A172 (cell line): ENCODE measurements around the gene MAP2K6. TPM values are rescaled to one million over a fixed set of nuclear protein-coding genes. Genes with fewer than 3 reads are reported as not detected.
A peak's percentile ranks its signal among the peaks of the same experiment; 100 is the strongest.

ENCODE experiments used
- DNase-seq: peaks from one replicate; pipeline ENCODE4 v3.0.0-alpha.2; 2015; ENCODE audit warnings: low spot score
- total RNA-seq: library from RNA; depleted of rRNA; stranded (reverse); fragments of >200 nt; shearing (Covaris generic); gene quantifications from 2 replicates; pipeline ENCODE4 v1.2.3, GENCODE V29; 2014

The MAP2K6 gene
- total RNA-seq, 1 experiment from 2014 or later, result 1.1 TPM

GRCh38 chr17:69535016-69535570 is 120.6 kb downstream of the MAP2K6 start:
- DNase-seq, result no peak

GRCh38 chr17:69538795-69539194 is 124.3 kb downstream of the MAP2K6 start:
- no peak for DNase-seq

DNA sequence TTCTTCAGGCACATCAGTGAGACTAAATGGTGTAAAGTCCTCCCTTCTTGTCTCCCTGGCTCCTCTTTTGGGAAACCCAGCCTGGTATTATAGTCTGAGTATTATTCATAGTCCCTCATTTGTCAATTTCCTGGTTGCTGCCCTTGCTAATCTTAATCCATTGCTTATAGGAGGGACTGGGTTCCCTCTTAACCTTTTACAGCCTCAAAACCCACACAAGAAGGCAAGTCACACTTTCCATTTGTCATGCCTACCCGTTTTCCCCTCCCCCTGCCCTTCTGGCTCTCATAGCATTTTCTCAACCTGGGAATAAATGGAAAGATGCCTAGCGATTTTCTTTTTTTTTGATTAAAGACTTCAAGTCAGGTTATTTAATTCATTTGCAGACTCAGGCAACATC is 124.8 kb downstream of the MAP2K6 start:
- no peak for DNase-seq

DNA sequence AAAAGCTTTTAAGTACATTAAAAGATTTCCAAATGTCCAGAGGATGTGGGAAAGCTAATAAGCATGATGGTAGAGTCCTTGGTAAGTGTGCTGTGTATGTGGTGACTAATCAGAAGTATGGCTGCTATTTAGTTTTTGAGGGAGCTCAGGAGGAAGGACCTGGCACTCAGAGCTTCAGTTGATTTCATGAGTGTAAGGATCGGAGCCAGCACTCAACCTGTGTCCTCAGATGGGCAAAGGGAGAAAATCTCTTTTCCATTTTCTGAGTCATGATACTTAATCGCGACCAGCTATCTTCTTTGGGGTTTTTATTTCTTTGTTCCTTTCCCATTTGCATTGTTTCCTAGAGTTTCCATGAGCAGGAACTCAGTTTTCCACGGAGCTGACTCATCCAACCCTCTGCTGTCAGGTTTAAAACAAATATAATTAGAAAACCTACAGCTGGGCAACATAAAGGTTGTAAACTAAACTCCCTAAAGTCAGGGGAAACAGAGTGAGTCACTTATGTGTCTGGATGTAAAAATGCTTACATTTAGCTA is 125.4 kb downstream of the MAP2K6 start:
- DNase-seq, result peak; percentile 63

DNA sequence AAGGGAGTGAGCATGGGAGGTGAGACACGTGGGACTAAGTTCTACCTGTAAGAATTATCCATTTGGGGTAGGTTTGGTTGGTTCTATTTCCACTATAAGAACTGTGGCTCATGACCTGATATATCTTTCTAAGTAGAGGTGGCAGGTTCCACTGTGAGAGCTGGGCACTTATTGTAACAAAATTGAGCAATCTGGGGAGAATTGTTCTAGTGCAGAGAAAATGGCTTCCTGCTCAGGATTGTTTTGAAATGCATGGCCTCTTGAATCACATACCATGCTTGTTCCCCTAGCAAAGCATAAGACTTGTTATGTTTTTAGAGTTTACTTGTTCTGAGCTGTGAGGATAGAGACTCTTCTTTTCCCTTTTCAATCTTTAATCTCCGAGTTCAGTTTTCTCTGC is 125.9 kb downstream of the MAP2K6 start:
- no peak for DNase-seq

GRCh38 chr17:69547230-69547629 is 132.7 kb downstream of the MAP2K6 start:
- no peak for DNase-seq

DNA sequence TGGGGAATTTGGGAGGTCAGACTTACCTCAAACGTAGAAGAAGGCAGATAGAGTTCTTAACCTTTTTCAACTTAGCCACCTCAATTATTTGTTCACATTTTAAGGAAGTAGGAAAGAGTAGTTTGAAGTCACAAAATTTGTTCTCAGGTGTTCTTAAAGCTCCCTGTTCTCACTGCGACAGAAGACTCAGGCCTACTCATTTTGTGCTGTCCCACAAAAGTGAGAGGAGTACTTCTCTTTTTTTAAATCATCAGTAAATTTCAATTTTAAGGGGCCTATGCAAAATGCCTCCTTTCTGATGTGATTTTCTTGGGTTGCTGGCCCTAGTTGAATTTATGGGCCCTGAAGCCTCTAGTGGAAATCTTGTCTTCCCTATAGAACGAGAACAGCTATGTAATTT is 133.4 kb downstream of the MAP2K6 start:
- no peak for DNase-seq

DNA sequence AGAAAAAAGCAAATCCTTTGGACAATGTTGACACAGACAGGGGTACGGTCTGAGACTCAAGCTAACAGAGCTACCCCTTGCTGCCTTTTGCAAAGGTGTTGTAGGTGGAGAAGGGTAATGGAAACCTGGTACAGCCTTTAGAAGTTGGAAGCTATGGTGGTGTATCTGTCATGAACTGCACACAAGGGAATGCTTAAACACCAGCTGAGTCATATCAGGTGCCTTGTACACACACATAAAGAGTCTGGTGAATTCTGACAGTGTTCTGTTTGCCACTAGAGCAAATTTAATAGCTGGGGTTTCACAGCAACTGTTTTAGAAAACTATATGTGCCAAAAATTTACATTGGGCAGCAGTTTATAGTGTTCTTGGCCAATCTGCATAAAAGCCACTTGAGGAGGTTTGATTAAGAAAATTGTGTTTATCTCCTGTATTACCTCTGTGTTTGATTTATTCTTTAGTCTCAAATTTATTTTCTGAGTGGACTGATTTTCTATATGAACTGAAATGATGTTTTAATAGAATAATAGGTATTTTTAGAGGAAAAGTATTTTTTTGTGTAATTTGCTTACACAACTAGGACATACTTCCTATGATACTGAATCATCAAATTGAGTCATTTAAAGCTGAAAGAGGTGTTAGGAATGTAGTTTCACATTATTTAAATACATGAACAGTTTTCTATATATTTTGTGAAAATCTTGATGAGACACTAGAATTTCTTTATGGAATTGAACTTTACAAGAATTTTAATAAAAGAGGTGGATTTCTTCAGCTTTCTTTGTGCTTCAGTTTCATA is 136.9 kb downstream of the MAP2K6 start:
- no peak for DNase-seq

- DNase-seq, result no peak
These were observed 138.6 kb downstream of the MAP2K6 start for GRCh38 chr17:69552986-69553667.

GRCh38 chr17:69555056-69555455 is 140.6 kb downstream of the MAP2K6 start:
- no peak for DNase-seq

GRCh38 chr17:69557339-69557738 is 142.8 kb downstream of the MAP2K6 start:
- DNase-seq, result no peak

GRCh38 chr17:69558796-69559195 is 144.3 kb downstream of the MAP2K6 start:
- no peak for DNase-seq

DNA sequence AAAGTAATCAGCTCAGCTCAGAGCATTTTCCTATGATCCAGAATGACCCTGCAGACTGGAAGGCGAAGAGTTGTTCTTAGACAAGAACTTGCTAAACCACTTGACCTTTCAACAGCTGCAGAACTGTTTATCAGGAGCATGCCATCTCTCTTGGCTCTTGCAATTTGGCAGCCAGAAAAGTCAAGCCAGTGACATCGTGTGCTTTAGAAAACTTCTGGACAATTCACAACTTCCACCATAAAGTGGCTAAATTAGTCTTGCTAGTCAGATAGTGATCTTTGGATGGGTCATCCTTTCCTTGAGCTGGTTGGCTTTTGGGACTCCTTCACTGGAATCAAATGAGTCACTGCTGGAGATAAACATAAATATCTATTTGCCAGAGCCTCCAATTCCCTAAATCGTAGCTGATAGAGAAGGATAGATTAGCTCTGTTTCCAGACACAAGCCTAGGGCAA is 146.5 kb downstream of the MAP2K6 start:
- no peak for DNase-seq

- no peak for DNase-seq
These were observed 147.0 kb downstream of the MAP2K6 start for GRCh38 chr17:69561462-69561861.

DNA sequence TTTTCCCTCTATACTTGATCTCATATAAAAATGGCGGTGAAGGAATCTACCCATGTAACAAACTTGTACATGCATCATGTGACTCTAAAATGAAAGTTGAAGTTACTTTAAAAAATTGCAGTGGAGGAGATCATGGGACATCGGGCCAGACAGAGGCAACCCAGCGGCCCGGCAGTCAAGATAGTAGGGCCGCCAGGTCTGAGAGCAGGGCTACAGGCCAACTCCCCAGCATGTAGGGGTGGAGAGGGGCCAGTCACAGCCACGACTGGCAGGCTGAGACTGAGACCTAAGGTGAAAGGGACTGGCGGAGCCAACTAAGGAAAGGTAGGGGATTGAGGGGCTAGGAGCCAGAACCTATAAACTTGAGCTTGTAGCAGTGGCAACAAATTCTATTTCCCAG is 150.9 kb downstream of the MAP2K6 start:
- DNase-seq, result no peak

DNA sequence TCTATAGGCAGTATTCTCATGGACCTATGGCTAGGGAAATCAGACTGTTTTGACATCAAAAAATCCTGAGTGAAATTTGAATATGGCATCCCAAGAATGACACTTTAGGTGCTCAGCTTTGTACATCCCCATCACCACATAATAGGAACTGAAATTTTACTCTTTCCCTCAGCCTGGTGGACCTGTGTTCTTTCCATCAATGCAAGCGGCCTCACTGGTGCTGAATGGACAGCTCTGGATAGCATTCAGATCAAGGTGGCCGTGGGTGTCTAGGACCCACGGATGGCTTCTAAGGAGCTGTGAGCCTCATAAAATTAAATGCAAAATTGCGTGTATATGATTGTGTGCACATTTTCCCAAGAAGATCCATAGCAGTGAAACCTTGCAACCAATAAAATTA is 152.6 kb downstream of the MAP2K6 start:
- DNase-seq, result no peak

DNA sequence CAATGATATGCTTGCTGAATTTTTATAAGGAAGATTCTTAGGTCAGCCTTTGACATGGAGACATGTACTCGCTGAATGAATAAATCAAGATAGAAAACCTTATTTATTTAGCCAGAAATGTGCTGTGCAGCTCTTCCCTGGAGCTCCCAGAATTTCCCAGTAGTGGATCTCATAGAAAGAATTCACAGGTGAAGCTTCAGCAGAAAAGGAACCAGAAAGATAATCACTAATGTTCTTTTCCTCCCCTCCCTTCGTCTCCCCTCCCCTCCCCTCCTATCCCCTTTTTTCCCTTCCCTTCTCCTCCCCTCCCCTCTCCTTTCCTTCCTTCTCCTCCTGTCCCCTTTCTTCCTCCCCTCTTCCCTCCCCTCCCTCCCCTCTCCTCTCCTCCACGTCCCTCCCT is 158.2 kb downstream of the MAP2K6 start:
- DNase-seq, result no peak

DNA sequence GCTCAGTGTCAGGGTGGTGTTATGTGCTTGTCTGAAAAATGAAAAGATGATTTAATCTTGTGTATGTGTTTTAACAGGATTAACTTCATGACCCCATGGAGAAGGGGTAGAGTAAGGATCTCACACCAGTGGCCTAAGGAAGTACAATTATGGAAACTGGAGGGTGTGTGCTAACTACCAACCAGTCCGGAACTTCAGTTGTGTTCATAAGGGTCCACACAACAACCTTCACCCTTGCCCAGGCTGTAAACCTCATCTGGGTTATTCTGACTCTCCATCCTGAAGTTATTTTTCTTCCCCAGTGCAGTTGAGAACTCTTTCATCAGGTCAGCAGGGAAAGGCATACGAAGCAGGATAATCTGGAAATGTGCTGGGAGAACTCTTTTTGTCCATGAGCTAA is 158.9 kb downstream of the MAP2K6 start:
- no peak for DNase-seq

DNA sequence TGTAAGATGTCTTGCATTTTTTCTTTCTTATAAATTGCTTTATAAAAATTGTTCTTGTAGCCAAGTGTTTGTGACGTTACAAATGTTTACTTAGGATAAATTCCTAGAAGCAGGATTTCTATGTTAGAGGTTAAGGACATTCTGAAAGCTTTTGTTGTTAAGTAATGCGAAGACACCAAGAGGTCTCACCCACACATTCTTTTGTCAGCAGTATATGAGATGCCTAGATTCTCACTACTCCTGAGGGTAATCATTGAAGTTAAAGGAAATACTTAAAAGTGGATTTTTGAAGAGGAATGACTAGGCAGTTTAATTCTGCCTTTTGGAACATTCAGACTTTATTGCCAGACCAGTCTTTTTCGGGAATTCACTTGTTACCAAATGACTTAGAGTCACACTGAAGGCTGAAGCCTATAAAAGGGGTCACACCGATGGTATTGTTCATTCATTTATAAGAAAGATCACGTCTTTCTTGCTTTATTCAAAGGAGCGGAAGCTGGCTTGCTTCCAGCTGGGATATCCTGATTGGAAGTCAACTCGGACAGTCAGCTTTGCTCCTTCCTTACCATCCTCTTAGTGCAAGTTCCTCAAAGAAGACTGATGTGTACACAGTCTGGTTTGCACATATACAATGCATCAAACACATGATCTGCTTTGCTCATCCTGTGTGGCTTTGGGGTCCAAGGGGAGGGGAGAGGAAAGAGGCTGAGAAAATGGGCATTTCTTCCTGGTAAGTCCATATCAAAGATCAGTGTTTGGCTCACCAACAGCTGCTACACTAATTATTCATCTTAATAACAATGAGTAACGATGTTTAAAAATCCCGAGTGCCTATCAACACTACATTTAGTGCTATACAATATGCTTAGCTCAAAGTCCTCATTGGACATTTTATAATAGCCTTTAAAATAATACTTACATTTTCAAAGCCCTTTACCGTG is 160.0 kb downstream of the MAP2K6 start:
- no peak for DNase-seq

GRCh38 chr17:69575346-69575761 is 160.9 kb downstream of the MAP2K6 start:
- peak; percentile 20 for DNase-seq

GRCh38 chr17:69577098-69577497 is 162.6 kb downstream of the MAP2K6 start:
- DNase-seq, result no peak
